Neutrophil (primary cell): ENCODE results near the gene RTN4RL1.

ENCODE experiments used
- H3K27ac ChIP-seq: fragments of 200-600 bp; sonication (generic); 2 replicates; pipeline ENCODE4 v1.5.1; 2016; ENCODE audit warnings: mild to moderate bottlenecking, moderate library complexity
- H3K27me3 ChIP-seq: fragments of 200-600 bp; sonication (generic); 2 replicates; pipeline ENCODE4 v1.6.0; 2016; ENCODE audit warnings: mild to moderate bottlenecking
- H3K36me3 ChIP-seq: fragments of 200-600 bp; sonication (generic); 2 replicates; pipeline ENCODE4 v1.5.1; 2017
- H3K4me1 ChIP-seq, 2 experiments: fragments of 200-600 bp in 1 of 2; sonication (generic) in 1 of 2; 1 replicate in 1 of 2; 2 replicates in 1 of 2; pipeline versions ENCODE4 v1.5.1 to v1.6.1; 2013 to 2016; ENCODE audit warnings: low read depth in 1 of 2, low read length in 1 of 2, mild to moderate bottlenecking in 1 of 2, moderate library complexity in 1 of 2; ENCODE audit not compliant: control insufficient read depth in 1 of 2, insufficient read depth in 1 of 2
- H3K4me3 ChIP-seq, 2 experiments: fragments of 200-600 bp in 1 of 2; sonication (generic) in 1 of 2; 1 replicate in 1 of 2; 2 replicates in 1 of 2; pipeline ENCODE4 v1.5.1; 2013 to 2016; ENCODE audit warnings: low read depth in 1 of 2, low read length in 1 of 2, mild to moderate bottlenecking in 1 of 2, moderate library complexity in 1 of 2
- H3K9me3 ChIP-seq: fragments of 200-600 bp; sonication (generic); 2 replicates; pipeline ENCODE4 v1.5.1; 2016
- CTCF ChIP-seq: fragments of 200-600 bp; sonication (generic); IDR thresholded peaks from 2 replicates; pipeline ENCODE4 v1.5.1; 2016; ENCODE audit warnings: antibody characterized with exemption

Gene RTN4RL1

GRCh38 chr17:2022647-2023240, 2.4 kb downstream of the RTN4RL1 start:
- no peak overlapping the region for H3K27ac ChIP-seq
- TF ChIP-seq CTCF = no peak
- H3K4me1 ChIP-seq = peaks cover 21 to 32% of the 10 kb centered on the region in 2 experiments
- no peak overlapping the region for H3K4me3 ChIP-seq
- H3K9me3 ChIP-seq = no peaks in the 10 kb centered on the region
- H3K36me3 ChIP-seq = no peaks in the 10 kb centered on the region
- peaks cover 100% of the 10 kb centered on the region for H3K27me3 ChIP-seq

GRCh38 chr17:2020721-2021120, 4.4 kb downstream of the RTN4RL1 start:
- Histone ChIP-seq H3K36me3 (no peaks in the 10 kb centered on the region), H3K27me3 (peaks cover 95% of the 10 kb centered on the region), H3K9me3 (no peaks in the 10 kb centered on the region), H3K4me1 (peaks cover 21 to 29% of the 10 kb centered on the region in 2 experiments), H3K27ac (no peak overlapping the region), H3K4me3 (no peak overlapping the region)
- no peak for TF ChIP-seq CTCF

DNA sequence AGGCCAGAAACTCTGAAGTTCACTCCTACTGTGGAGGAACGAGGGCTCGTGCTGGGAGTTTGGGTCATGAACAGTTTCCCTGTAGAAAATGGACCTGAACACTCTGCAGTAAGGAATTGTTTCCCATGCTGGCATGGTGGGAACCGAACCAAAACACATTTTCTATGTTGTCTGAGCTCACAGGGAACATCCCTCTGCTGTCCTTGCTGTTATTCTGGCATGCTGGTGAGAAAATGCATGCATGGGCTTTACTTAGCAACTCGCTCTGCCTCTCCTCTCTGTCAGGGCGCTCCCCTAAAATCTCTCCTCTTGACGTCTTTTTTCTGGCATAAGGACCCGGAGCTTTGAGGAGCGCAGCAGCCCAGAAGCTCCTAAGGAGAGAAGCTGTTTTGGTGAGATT, 5.4 kb downstream of the RTN4RL1 start:
- Histone ChIP-seq H3K27me3 (peaks cover 85% of the 10 kb centered on the region), H3K4me3 (no peak overlapping the region), H3K36me3 (no peaks in the 10 kb centered on the region), H3K9me3 (no peaks in the 10 kb centered on the region), H3K4me1 (peaks cover 11 to 19% of the 10 kb centered on the region in 2 experiments), H3K27ac (no peak overlapping the region)
- no peak for TF ChIP-seq CTCF

- H3K27me3 ChIP-seq = peaks cover 83% of the 10 kb centered on the region
- H3K36me3 ChIP-seq = no peaks in the 10 kb centered on the region
- no peak for TF ChIP-seq CTCF
- peaks cover 3 to 11% of the 10 kb centered on the region in 2 experiments for H3K4me1 ChIP-seq
- H3K27ac ChIP-seq = no peak overlapping the region
- H3K4me3 ChIP-seq = no peak overlapping the region
- H3K9me3 ChIP-seq = no peaks in the 10 kb centered on the region
These were observed 6.2 kb downstream of the RTN4RL1 start for GRCh38 chr17:2018716-2019510.

DNA sequence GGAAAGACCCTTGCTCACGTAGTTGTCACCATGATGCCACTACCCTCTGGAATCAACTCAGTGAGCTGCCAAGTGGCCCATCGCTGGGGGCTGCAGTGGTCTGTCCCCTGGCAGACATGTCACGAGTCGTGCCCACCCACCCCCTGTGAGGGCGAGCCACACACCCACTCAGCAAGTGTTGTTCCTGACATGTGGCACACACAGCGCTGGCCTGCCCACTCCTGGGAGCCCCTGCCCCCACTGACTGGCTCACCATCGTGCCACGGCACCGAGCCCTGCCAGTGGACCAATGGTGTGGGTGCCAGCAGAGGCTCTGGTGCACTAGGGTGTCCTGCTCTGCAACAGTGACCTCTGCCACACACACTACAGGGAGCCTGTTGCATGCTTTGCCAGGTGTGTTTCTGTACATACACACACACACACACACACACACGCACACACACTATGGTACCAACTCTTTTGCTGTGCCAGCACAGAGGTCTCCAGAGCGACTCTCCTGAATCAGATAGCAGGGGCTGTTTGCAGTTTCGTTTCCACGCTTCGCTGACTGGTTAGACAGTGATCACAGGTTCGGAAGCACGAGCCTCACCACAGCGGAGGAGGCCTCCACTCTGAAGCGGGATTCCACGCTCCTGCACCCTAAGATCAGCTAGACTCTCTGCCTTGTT, 7.7 kb downstream of the RTN4RL1 start:
- TF ChIP-seq CTCF = no peak
- Histone ChIP-seq H3K4me1 (no peaks in the 10 kb centered on the region), H3K27ac (no peak overlapping the region), H3K27me3 (peaks cover 79% of the 10 kb centered on the region), H3K4me3 (no peak overlapping the region), H3K9me3 (no peaks in the 10 kb centered on the region), H3K36me3 (no peaks in the 10 kb centered on the region)
